Body of pancreas (tissue), 4 donors: Measurements from ENCODE around the gene AFAP1L1. TPM values are rescaled to one million over a fixed set of nuclear protein-coding genes. Genes with fewer than 3 reads are reported as not detected.
A peak's percentile ranks its signal among the peaks of the same experiment; 100 is the strongest.
"Not testable (repeated sequence)": the region's sequence is repeated elsewhere in the genome, so short reads cannot be mapped to it uniquely, and the experiment has no call there.

Source experiments
- ATAC-seq: fragments of 150-250 bp; one replicate; pipeline ENCODE4 v1.9.1; 2016
- DNase-seq, 4 donors: peaks; one replicate each; pipeline ENCODE4 v3.0.0-alpha.2; 2019
- H3K27ac ChIP-seq, 4 donors: fragments of 200-600 bp; sonication (generic); 1 replicate in 3 of 4; 2 replicates in 1 of 4; pipeline versions ENCODE4 v1.5.1 to v1.6.1; 2016 to 2019; ENCODE audit warnings: mild to moderate bottlenecking in 1 of 4, mixed read lengths in 1 of 4, moderate library complexity in 1 of 4
- H3K27me3 ChIP-seq, 2 donors: fragments of 200-600 bp; sonication (generic); one replicate each; pipeline ENCODE4 v1.6.0; 2016; ENCODE audit warnings: mild to moderate bottlenecking in 1 of 2
- H3K36me3 ChIP-seq, 2 donors: fragments of 200-600 bp; sonication (generic); replicated peaks in 1 of 2; 2 replicates each; pipeline ENCODE4 v1.5.1; 2016; ENCODE audit warnings: low read depth in 2 of 2; ENCODE audit not compliant: insufficient read depth in 1 of 2
- H3K4me1 ChIP-seq: fragments of 200-600 bp; sonication (generic); one replicate; pipeline ENCODE4 v1.6.0; 2016
- H3K4me3 ChIP-seq, 2 donors: fragments of 200-600 bp; sonication (generic); 1 replicate in 1 of 2; 2 replicates in 1 of 2; pipeline ENCODE4 v1.5.1; 2016 to 2019
- H3K9me3 ChIP-seq, 3 donors: fragments of 200-600 bp; sonication (generic); 1 replicate in 2 of 3; 2 replicates in 1 of 3; pipeline ENCODE4 v1.5.1; 2016
- POLR2A ChIP-seq, 3 donors: fragments of 450-650 bp; IDR thresholded peaks; one replicate each; pipeline ENCODE4 v1.6.1; 2016; ENCODE audit warnings: antibody characterized with exemption in 3 of 3, mild to moderate bottlenecking in 2 of 3
- WGBS, 2 donors: methylation state at CpG; one replicate each; pipeline ENCODE4 v1.1.5; 2017; 5-methylcytosine and 5-hydroxymethylcytosine counted together
- intact Hi-C: fragments of 100-400 bp; cut with DNase I; formaldehyde crosslinking; loops from one replicate; pipeline ENCODE4 v1.15.1; 2023
- total RNA-seq, 2 donors: library from RNA; depleted of rRNA; stranded (reverse); fragments of >200 nt; gene quantifications; one replicate each; pipeline ENCODE4 v1.1.0, GENCODE V29; 2016
- TF ChIP-seq, protein P1 (sequence below), 7 experiments: fragments of 450-650 bp in 4 of 7; fragments of 200-600 bp in 3 of 7; sonication (generic) in 3 of 7; IDR thresholded peaks; one replicate each; pipeline ENCODE4 v1.5.1; 2016 to 2019; ENCODE audit warnings: antibody characterized with exemption in 7 of 7

The AFAP1L1 gene
- total RNA-seq, 2 donors from 2014 or later: 2.9 to 5.9 TPM

DNA sequence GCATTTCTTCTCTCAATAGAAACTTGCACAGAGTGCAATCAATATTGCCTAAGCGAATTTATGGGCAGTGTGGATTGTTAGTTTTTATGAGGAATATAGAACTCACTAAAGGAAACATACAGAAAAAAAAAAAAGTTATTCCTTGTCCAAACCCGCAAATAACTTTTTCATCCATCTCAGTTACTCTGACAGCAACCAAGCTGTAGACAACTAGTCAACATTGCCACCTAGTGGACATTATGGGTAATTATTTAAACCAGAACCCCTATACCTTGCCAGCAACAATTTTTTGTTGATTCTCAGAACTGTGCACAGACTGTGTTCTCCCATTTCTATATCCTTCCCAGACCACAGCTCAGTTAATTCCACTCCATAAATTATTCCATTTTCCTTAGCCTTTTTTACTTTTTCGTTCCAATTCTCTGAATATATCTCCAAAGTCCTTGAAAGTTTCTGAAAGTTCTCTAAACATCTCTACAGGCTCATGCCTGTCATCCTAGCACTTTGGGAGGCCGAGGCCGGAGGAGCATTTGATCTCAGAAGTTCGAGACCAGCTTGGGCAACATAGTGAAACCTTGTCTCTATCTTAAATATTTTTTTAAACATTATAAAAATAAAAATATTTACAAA, 2.6 kb upstream of the AFAP1L1 start:
- TF ChIP-seq, protein P1, sequence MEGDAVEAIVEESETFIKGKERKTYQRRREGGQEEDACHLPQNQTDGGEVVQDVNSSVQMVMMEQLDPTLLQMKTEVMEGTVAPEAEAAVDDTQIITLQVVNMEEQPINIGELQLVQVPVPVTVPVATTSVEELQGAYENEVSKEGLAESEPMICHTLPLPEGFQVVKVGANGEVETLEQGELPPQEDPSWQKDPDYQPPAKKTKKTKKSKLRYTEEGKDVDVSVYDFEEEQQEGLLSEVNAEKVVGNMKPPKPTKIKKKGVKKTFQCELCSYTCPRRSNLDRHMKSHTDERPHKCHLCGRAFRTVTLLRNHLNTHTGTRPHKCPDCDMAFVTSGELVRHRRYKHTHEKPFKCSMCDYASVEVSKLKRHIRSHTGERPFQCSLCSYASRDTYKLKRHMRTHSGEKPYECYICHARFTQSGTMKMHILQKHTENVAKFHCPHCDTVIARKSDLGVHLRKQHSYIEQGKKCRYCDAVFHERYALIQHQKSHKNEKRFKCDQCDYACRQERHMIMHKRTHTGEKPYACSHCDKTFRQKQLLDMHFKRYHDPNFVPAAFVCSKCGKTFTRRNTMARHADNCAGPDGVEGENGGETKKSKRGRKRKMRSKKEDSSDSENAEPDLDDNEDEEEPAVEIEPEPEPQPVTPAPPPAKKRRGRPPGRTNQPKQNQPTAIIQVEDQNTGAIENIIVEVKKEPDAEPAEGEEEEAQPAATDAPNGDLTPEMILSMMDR (IDR thresholded peaks at IDR 0.05): peak; percentile 11 to 61 (median 56)
- TF ChIP-seq POLR2A (IDR thresholded peaks at IDR 0.05): no peak
- no peaks in the 10 kb centered on the region for H3K36me3 ChIP-seq
- no peak overlapping the region for H3K4me3 ChIP-seq
- H3K9me3 ChIP-seq: no peaks in the 10 kb centered on the region
- WGBS, 2 donors: 47 to 59% methylated on average over 6 of the region's 6 CpGs
- no peak overlapping the region for H3K27ac ChIP-seq
- intact Hi-C loops: loop anchor here (10.0 kb wide), 1 partner anchor 134 kb away; no protein-coding TSS in a partner anchor
- H3K27me3 ChIP-seq: peaks cover 0 to 16% of the 10 kb centered on the region in 2 donors
- ATAC-seq: no peak
- H3K4me1 ChIP-seq: peaks cover 19% of the 10 kb centered on the region
- no peak for DNase-seq

DNA sequence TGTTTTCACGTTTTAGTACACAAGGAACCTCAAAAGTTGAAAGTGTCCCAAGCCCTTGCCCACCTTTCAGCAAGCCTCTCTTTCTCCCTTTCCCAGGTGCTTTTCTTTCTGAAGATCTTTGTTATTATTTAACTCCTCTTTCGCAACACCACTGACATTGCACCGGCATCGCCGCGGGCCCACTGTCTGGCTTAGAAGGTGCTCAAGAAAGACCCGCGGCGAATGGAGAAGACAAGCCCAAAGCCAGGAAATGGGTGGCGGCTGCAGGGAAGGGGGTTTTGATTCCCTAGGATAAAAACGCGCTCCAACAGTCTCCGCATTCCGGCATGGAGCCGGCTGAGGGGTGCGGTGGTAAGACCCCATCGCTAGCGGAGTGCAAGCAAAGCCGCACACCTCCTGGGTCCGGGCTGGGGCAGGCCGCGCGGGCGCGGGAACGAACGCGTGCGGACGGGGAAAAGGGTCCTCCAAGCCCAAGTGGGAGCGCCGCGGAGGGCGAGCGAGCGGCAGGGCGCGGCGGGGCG, 404 bp upstream of the AFAP1L1 start:
- TF ChIP-seq, protein P1 (IDR thresholded peaks at IDR 0.05): no peak
- no peak for TF ChIP-seq POLR2A (IDR thresholded peaks at IDR 0.05)
- WGBS, 2 donors: 14 to 42% methylated on average over 12 to 40 of the region's 40 CpGs
- ATAC-seq (no peak), DNase-seq (no peak)
- Histone ChIP-seq H3K27ac (peak overlapping the region in 3 of 4 donors; percentile 34 to 40 (median 38)), H3K9me3 (no peaks in the 10 kb centered on the region), H3K36me3 (no peaks in the 10 kb centered on the region), H3K27me3 (peaks cover 0 to 16% of the 10 kb centered on the region in 2 donors), H3K4me3 (no peak overlapping the region), H3K4me1 (peaks cover 19% of the 10 kb centered on the region)
- intact Hi-C loops: no loop called here

DNA sequence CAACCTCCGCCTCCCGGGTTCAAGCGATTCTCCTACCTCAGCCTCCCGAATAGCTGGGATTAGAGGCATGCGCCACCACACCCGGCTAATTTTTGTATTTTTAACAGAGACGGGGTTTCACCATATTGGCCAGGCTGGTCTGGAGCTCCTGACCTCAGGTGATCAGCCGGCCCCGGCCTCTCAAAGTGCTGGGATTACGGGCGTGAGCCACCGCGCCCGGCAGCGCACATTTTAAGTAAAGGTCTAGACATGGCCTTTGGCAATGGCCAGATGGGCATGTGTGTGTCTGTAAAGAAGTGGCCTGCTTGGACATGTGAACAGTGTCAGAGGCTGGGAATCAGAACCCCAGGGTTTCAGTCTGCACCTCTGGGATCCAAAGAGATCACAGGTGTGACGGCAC, 1.1 kb downstream of the AFAP1L1 start:
- H3K4me3 ChIP-seq, ATAC-seq, DNase-seq, H3K36me3 ChIP-seq, H3K27ac ChIP-seq, H3K9me3 ChIP-seq, intact Hi-C loops: not testable (repeated sequence)
- peaks cover 19% of the 10 kb centered on the region for H3K4me1 ChIP-seq
- WGBS, 2 donors: 63 to 68% methylated on average over 14 to 16 of the region's 16 CpGs
- peaks cover 0 to 16% of the 10 kb centered on the region in 2 donors for H3K27me3 ChIP-seq

DNA sequence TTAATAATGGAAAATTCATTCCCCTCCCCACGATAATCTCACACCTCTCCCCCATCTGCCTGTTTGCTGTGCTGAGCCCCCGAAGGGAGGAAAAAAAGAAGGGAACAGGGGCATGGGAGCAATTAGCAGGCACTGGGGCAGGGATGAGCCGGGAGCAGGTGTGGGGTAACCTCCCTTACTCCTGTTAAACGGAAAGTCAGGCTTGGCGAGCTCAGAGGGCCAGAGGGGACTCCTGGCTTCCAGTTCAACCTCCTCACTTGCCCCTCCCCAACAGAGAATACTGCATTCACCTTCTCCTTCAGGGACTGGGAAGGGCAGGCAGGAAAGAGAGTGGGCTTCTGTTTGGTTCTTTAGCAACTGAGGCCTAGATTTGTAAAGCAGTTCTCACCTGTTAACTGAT, 1.6 kb downstream of the AFAP1L1 start:
- DNase-seq (no peak), ATAC-seq (no peak)
- H3K36me3 ChIP-seq: no peaks in the 10 kb centered on the region
- no peak overlapping the region for H3K4me3 ChIP-seq
- peaks cover 19% of the 10 kb centered on the region for H3K4me1 ChIP-seq
- H3K27ac ChIP-seq: no peak overlapping the region
- WGBS, 2 donors: 76 to 81% methylated on average over 5 of the region's 5 CpGs
- H3K9me3 ChIP-seq: no peaks in the 10 kb centered on the region
- intact Hi-C loops: no loop called here
- peaks cover 0 to 16% of the 10 kb centered on the region in 2 donors for H3K27me3 ChIP-seq
- no peak for TF ChIP-seq POLR2A (IDR thresholded peaks at IDR 0.05)
- TF ChIP-seq, protein P1 (IDR thresholded peaks at IDR 0.05): no peak

DNA sequence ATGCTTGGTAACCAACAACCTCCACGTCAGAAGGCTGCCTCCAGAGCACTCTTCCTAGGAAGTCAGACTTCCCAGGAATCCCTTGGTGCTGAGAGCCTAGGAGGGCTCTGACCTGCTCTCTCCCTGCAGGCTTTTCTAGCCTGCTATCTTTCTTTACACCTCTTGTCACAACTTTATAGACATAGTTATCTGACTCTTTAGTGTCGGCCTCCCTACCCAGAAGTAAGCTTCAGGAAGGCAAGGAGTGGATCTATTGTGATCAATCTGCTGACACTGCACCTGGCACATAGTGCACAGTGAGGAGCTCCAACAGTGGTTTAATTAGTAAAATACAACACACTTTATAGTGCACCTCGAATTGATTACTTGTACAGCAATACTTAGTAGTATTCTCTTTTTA, 2.3 kb downstream of the AFAP1L1 start:
- Histone ChIP-seq H3K36me3 (no peaks in the 10 kb centered on the region), H3K27me3 (peaks cover 0 to 16% of the 10 kb centered on the region in 2 donors), H3K4me1 (peaks cover 19% of the 10 kb centered on the region), H3K27ac (no peak overlapping the region), H3K9me3 (no peaks in the 10 kb centered on the region), H3K4me3 (no peak overlapping the region)
- TF ChIP-seq POLR2A (IDR thresholded peaks at IDR 0.05): no peak
- TF ChIP-seq, protein P1 (IDR thresholded peaks at IDR 0.05): no peak
- intact Hi-C loops: no loop called here
- ATAC-seq (no peak), DNase-seq (no peak)
- WGBS, 2 donors: 45 to 54% methylated on average over 3 of the region's 3 CpGs
